NCI-H1694 (cell line): ENCODE data around the gene MSI2.
A peak's percentile ranks its signal among the peaks of the same experiment; 100 is the strongest.

ENCODE experiments used
- DNase-seq: peaks from one replicate; lab custom pipeline; 2025; lab: John Stamatoyannopoulos, UW

Gene MSI2

DNA sequence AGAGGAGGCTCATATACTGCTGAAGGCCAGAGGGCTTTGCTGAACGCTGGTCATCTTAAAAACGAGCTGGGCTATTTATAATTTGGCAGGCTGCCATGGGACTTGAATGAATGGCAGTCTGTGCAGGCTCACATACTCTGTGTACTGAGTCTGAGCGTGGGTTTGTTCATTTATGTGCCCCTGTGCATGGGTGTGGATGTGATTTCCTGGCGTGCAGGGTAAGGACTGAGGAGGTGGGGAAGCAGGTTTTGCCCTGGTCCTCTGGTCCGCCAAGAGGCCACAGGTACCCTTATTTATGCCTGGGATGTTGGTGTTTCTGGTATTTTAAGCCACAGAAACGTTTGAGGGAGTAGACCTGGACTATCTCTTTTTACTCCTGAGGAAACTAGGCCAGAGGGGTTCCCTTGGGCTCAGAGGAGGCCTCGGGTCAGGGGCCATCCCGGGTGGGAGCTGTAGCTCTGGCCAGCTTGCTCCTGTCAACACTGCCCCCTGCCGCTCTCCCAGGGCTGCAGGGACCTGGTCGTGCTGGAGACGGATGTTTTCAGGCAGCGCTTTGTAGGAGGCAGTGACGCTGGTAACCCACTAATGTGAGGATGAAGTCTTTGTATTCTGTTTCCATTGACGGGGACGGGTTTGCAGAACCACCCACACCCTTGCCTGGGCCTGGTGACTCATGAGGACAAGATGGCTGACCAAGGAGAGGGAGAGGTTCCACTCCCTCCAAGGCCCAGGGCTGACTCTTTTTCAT is 184.4 kb downstream of the MSI2 start:
- DNase-seq = no peak

DNA sequence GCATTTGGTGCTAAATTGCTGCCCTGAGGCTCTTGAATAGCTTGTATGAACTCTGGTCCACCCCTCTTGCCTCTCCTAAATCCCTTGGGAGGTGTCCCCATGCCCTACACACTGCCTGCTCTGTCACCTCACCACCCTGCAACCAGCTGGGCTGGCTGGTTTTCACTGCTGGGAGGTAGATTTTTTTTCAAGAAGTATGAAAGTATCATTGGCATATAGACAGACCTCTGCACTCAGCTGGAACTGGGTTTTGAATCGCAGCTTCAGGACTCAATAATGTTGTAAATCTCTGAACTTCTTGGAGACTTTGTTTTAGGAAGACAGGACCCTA is 184.9 kb downstream of the MSI2 start:
- no peak for DNase-seq

DNA sequence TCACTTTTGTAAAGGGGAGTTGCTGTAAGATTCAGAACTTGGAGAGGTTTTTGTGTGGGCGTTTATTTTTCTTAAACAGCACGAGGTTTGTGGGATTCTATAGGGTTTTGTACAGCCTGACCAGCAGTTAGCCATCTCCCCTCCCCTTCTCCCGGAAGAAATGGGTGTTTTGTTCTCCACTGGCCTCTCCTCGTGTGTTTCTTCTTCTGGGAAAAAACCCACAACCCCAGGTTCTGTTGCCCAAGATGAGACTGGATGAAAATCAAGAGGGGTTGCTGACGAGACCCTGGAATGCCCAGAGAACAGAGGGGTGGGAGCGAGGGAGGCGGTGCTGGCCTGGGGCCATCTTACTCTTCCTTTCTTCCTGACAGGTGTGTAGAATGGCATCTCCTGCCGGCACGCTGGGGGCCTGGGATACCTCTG is 186.1 kb downstream of the MSI2 start:
- DNase-seq = no peak

GRCh38 chr17:57442914-57443571 is 186.7 kb downstream of the MSI2 start:
- peak; percentile 20 for DNase-seq

- no peak for DNase-seq
Measured at GRCh38 chr17:57443781-57444180, 187.5 kb downstream of the MSI2 start.

DNA sequence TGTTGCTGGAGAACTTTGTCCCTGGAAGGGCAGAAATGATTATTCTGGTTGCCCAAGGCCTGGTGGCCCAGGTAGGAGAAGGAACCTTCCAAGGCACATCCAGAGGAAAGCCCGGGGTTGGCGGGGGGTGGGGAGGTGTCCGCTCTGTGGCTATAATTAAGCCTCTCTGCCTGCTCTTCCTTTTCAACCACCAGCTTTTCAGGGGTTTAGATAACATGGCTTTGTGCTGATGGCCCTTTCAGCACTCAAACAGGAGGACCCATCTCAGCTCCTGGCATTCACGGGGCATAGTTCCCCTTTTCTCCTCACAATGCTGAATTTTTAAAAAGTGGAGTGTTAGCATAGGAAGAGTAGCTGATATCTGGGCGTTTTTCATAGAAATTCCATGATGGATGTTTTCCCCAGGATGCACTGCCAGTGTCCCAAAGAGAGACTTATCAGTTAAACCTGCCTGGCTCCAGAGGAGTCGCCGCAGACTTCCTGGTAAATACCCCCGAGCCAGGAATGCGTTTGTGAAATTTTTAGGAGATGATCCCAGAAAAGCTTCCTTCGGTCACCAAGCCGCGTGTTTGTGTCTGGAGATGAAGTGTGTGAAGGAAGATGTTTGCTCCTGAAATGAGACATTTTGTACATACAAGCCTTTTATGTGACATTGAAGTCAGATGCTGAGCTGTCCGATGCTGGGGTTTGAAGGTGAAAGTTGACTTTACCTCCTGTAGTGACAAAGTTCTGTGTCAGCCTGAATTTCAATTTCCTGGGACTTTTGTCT is 188.5 kb downstream of the MSI2 start:
- DNase-seq = no peak

DNA sequence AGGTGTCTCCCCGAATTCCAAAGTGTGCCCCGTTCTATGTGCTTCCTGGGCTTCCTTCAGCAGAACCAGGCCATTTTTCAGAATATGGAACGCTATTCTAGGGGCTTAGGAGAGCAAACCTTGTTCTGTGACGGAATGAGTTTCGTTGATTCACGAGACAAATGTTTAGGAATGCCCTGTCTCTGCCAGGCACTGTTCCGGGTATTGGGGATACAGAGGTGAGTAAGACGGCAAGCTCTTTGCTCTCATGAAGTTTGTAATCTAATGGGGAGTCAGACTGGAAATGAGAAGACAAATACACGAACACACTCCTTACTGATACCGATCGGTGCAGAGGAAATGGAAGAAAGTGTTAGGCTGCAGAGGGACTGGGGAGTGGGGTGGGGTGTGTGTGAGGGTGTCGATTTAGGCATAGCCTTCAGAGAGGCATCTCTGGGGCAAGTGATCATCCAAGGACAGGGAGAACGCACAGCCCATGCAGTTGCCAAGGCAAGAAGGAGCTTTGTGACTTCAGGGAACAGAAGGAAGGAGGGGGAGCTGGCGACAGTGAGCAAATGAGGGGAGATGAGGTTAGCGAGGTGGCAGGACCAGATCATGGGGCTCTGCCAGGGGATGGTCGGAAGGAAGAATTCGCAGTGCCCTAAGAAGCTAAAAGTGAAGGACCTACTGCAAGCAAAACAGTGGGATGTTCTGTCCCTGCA is 189.6 kb downstream of the MSI2 start:
- no peak for DNase-seq

DNA sequence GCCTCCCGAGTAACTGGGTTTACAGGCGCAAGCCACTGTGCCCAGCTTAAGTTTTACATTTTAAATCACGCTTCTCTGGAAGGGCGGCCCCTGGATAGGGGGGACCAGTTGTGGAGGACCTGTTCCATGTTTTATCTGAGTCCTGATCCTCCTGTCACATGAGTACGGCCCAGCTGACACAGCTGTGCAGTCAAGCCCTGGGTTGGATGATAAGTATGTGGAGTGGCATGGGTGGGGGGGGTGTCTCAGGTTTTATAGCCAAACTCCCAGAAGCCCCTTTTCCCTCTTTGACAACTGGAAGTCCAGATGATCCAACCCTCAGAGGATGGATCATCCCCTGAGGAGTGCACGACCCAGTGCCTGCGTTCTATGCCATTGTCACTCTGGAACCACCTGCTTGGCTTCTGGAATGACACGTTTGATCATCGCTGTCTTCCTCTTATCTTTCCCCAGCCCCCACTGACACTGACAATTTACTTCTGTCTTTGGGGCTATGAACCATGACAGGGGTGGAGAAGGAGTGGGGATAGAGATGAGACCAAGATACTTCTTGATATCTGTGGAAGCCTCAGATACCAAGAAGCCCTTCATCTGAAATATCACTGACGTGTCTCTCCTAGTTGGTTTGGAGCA is 191.2 kb downstream of the MSI2 start:
- no peak for DNase-seq

- no peak for DNase-seq
Measured at GRCh38 chr17:57447990-57448758, 191.9 kb downstream of the MSI2 start.

- DNase-seq = no peak
Measured at GRCh38 chr17:57448759-57449283, 192.5 kb downstream of the MSI2 start.

GRCh38 chr17:57451191-57451590 is 194.9 kb downstream of the MSI2 start:
- no peak for DNase-seq

DNA sequence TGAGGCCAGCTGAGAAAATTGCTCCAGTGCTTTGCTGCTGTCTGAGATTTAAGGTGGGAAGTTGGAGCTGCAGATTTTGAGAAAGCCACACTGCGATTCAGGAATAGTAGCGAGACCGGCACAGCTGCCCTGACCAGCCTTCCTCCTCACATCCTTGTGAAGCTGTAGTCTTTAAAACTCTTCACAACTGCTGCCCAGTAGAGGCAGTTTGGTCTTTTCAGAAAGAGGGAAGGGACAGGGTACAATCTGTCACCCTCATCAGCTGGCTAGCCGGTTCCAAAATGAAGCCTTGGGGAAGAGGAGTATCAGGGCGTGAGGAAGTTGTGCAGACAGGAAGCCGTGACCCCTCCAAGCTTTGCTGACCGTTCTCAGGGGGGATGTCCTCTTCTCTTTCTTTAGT is 195.3 kb downstream of the MSI2 start:
- DNase-seq = no peak

DNA sequence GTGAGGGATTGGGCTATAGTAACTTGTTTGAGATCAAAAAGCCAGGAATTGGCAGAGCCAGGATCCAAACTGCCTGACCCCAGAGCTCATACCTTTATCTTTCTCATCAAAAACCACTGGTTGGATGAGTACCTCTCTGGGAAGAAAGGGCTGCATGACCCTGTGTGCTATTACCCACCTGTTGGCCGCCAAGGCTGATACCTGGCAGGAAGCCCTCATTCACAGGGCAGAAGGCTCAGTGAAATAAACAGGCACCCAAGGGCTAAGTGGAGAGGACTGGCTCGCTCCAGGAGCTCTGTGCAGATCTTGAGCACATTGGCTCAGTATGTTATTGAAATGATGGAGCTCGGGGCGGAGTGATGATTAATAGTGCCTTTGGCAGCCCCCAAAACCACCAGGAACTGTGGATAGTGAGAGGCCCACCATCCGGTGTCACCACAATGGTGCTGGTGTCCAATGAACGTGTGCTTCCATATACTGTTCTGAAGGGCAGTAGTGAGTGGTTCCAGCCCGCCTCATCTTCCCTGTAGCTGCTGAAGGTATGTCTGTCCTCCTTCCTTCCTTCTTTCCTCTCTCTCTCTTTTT is 197.6 kb downstream of the MSI2 start:
- no peak for DNase-seq

- no peak for DNase-seq
Measured at GRCh38 chr17:57454729-57455062, 198.4 kb downstream of the MSI2 start.

DNA sequence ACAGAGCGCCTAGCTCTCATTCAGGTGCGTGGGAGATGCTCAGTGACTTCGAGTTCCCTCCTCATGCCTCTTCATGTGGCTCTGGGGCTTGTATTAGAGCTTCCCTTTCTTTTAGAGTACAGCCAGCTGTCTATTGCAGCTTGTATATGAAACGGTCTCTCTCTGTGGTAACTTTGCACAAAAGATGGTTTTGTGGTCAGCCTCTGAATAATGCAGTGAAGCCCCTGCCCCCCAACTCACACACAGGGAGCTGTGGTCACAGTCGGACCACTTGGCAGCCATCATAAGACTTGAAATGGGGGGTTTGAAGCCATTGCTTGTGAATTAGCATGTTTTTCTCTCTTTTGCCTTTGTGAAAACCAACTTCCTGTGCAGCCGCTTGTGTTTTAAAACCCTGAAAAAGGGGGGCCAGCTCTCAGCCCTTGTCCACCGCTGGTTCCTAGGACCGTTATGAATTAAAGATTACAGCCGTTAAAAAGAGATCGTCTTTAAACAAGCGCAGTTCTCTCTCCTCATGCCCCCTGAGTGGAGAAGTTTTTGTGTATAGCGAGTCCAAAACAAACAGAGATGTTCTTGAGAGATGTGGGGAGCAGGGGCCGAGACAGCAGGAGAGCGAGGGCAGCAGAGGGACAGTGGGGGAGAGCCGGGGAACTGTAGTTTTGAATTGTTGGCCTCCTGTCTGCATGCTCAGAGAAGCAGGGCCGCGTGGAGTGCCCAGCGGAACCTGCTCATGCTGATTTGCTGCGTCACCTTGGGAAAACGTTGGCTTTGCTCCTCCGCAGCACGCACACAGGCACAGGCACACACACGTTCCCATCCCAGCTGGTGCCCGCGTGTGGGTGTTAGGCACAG is 199.0 kb downstream of the MSI2 start:
- DNase-seq = no peak

DNA sequence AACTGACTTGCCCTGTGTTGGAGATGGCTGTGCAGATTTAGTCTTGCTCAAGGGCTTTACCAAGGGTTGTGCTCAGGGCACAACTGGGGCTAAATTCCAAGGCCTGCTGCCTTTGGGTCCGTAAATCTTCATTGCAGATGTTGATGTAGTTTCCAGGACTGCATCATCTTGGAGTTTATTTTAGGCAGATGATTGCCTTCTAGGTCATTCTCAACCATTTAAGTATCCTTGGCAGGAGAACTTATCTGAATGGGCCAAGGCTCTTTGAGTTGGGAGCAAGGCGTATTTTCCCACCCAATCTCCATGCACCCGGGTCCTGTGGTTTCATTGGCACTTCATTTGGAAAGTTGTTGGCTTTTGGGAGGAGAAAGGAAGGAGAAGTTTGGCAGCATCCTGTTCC is 200.3 kb downstream of the MSI2 start:
- DNase-seq = no peak

- no peak for DNase-seq
Measured at GRCh38 chr17:57457188-57457587, 200.9 kb downstream of the MSI2 start.

DNA sequence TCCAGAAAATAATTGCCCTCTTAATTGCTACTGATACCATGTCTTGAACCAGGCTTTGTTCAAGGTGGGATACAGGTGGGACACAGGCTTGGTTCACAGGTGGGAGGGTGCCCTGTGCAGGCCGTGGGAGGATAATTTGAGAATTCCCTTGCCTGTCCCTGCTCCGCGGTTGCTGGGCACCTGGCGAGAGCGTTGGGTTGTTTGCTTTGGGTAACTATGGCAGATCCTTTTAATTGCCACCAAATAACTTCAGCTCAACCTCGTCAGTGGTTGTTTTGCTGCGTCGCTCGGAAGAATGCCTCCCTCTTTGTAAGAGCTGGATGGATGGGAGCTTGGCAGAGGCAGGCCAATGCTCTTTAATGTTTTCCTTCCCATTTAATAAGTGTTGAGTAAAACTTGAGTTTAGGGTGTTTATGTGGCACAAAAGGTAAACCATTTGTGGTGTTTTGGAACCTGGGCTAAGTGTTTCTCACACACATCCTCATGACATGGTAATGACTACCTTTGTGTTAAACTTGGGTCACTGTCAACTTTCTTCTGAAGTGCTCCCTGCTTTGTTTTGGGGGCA is 202.5 kb downstream of the MSI2 start:
- no peak for DNase-seq

GRCh38 chr17:57459286-57459915 is 203.1 kb downstream of the MSI2 start:
- no peak for DNase-seq
